ENCODE results near the gene WDR5. TPM values are rescaled to one million over a fixed set of nuclear protein-coding genes. Genes with fewer than 3 reads are reported as not detected.

The WDR5 gene
- total RNA-seq, 1 experiment from 2014 or later = 76.4 TPM

DNA sequence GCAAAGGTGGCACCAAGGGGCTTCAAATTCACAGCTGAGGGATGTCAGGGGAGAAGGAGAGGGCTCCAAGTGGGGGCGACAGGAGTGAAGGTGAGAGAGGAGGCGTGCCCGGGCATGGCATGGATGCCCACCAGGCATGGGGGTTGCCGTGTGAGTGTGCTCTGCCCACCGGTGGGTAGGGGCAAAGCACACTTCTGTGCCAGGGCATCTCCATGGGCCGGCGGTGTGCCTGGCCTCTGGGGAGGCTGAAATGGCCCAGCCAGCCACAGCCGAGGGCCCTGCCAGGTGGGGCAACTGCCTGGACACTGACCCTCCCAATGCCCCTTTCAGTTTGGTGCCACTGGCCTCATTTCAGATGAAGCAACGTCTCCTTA, 42.5 kb downstream of the WDR5 start:
- BruUV-seq (replicated peaks) = no TSS peak

DNA sequence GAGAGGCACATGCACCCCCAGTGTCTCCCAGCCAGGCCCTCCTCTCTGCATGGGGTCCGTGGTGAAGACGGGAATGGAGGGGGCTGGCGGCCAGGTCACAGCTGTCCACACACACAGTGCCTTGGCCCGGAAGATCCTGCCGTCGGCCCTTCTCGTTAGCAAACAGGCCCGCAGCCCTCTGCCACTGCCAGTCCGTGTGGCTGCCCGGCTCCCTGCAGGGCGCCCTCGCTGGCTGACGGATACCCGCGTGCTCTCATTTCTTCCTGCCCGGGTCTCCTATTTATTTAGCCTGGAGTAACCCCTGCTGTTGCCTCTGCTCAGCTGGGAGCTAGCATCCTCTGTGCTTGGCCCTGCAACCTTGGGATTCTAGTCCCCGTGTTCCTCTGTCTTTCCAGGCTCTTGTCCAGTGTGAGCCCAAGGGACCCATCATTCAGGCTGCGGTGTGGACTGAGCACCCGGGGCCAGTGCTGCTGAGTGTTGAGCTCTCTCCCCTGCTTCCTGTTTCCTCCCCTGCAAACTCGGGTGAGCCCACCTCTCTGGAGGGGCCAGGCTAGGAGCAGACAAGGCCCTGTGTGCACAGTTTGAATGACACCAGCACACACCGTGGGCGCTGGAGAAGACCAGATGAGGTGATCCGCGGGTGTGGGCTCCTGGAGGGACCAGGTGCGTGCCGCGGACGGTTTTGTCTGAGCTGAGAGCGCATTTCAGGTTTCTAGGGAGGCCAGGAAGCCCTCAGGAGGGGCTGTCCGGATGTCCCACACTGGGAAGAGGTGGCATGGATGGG, 43.1 kb downstream of the WDR5 start:
- POLR2A ChIA-PET (ENCODE audit: low non-redundant PET) = no interaction called here
- H3K36me3 ChIP-seq (ENCODE audit: insufficient read depth, low read length, poor library complexity, severe bottlenecking) = no peaks in the 10 kb centered on the region
- no peaks in the 10 kb centered on the region for H3K9me3 ChIP-seq (ENCODE audit: low read depth, low read length, poor library complexity, severe bottlenecking)
- intact Hi-C loops (cut with micrococcal nuclease; ENCODE audit: unreplicated experiment) = no loop called here
- peaks cover 20% of the 10 kb centered on the region for H3K4me1 ChIP-seq (ENCODE audit: insufficient read depth, low read length, poor library complexity, severe bottlenecking)
- CTCF ChIA-PET = no interaction called here
- H3K27ac ChIP-seq (ENCODE audit: low read depth, low read length, poor library complexity, severe bottlenecking) = no peak overlapping the region
- DNase-seq (ENCODE audit: low spot score) = no peak
- no peak overlapping the region for H3K4me3 ChIP-seq (ENCODE audit: low read depth, low read length, poor library complexity, severe bottlenecking)
- TF ChIP-seq, protein P1, sequence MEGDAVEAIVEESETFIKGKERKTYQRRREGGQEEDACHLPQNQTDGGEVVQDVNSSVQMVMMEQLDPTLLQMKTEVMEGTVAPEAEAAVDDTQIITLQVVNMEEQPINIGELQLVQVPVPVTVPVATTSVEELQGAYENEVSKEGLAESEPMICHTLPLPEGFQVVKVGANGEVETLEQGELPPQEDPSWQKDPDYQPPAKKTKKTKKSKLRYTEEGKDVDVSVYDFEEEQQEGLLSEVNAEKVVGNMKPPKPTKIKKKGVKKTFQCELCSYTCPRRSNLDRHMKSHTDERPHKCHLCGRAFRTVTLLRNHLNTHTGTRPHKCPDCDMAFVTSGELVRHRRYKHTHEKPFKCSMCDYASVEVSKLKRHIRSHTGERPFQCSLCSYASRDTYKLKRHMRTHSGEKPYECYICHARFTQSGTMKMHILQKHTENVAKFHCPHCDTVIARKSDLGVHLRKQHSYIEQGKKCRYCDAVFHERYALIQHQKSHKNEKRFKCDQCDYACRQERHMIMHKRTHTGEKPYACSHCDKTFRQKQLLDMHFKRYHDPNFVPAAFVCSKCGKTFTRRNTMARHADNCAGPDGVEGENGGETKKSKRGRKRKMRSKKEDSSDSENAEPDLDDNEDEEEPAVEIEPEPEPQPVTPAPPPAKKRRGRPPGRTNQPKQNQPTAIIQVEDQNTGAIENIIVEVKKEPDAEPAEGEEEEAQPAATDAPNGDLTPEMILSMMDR (conservative IDR thresholded peaks at IDR 0.05; ENCODE audit: low read depth, low read length) = no peak
- no peak for TF ChIP-seq EZH2 (IDR thresholded peaks at IDR 0.05; ENCODE audit: borderline replicate concordance, low read depth, low read length, poor library complexity, severe bottlenecking)
- no peaks in the 10 kb centered on the region for H3K27me3 ChIP-seq (replicated peaks; ENCODE audit: insufficient read depth, low read depth, low read length, poor library complexity)
- BruUV-seq (replicated peaks) = no TSS peak

More for the DNA sequence above, 42.5 kb downstream of the WDR5 start:
- Histone ChIP-seq H3K36me3 (ENCODE audit: insufficient read depth, low read length, poor library complexity, severe bottlenecking) (no peaks in the 10 kb centered on the region), H3K4me1 (ENCODE audit: insufficient read depth, low read length, poor library complexity, severe bottlenecking) (peaks cover 20% of the 10 kb centered on the region), H3K27ac (ENCODE audit: low read depth, low read length, poor library complexity, severe bottlenecking) (no peak overlapping the region), H3K4me3 (ENCODE audit: low read depth, low read length, poor library complexity, severe bottlenecking) (no peak overlapping the region), H3K27me3 (replicated peaks; ENCODE audit: insufficient read depth, low read depth, low read length, poor library complexity) (no peaks in the 10 kb centered on the region), H3K9me3 (ENCODE audit: low read depth, low read length, poor library complexity, severe bottlenecking) (no peaks in the 10 kb centered on the region)
- CTCF ChIA-PET = no interaction called here
- TF ChIP-seq, protein P1 (conservative IDR thresholded peaks at IDR 0.05; ENCODE audit: low read depth, low read length) = no peak
- no peak for TF ChIP-seq EZH2 (IDR thresholded peaks at IDR 0.05; ENCODE audit: borderline replicate concordance, low read depth, low read length, poor library complexity, severe bottlenecking)
- no peak for DNase-seq (ENCODE audit: low spot score)
- POLR2A ChIA-PET (ENCODE audit: low non-redundant PET) = no interaction called here
- intact Hi-C loops (cut with micrococcal nuclease; ENCODE audit: unreplicated experiment) = no loop called here

- Histone ChIP-seq H3K9me3 (ENCODE audit: low read depth, low read length, poor library complexity, severe bottlenecking) (no peaks in the 10 kb centered on the region), H3K4me3 (ENCODE audit: low read depth, low read length, poor library complexity, severe bottlenecking) (no peak overlapping the region), H3K4me1 (ENCODE audit: insufficient read depth, low read length, poor library complexity, severe bottlenecking) (peaks cover 20% of the 10 kb centered on the region), H3K36me3 (ENCODE audit: insufficient read depth, low read length, poor library complexity, severe bottlenecking) (no peaks in the 10 kb centered on the region), H3K27ac (ENCODE audit: low read depth, low read length, poor library complexity, severe bottlenecking) (no peak overlapping the region), H3K27me3 (replicated peaks; ENCODE audit: insufficient read depth, low read depth, low read length, poor library complexity) (no peaks in the 10 kb centered on the region)
- no peak for DNase-seq (ENCODE audit: low spot score)
- intact Hi-C loops (cut with micrococcal nuclease; ENCODE audit: unreplicated experiment) = no loop called here
- POLR2A ChIA-PET (ENCODE audit: low non-redundant PET) = no interaction called here
- BruUV-seq (replicated peaks) = no TSS peak
- TF ChIP-seq, protein P1 (conservative IDR thresholded peaks at IDR 0.05; ENCODE audit: low read depth, low read length) = no peak
- CTCF ChIA-PET = no interaction called here
Observed at GRCh38 chr9:134179595-134179917, 43.7 kb downstream of the WDR5 start.

Measured in A673 (cell line).